H1 (cell line): ENCODE measurements around the gene STRN4.

Experiments used
- CBX8 ChIP-seq: fragments of 300-800, 300-1000 bp; sonication (generic); IDR thresholded peaks from 2 replicates; pipeline ENCODE4 v1.7.1; 2016; ENCODE audit warnings: low read depth, low read length, borderline replicate concordance
- CHD1 ChIP-seq: IDR thresholded peaks from 2 replicates; pipeline ENCODE4 v1.6.1; 2012; ENCODE audit warnings: low read depth, low read length, improper control_type of control experiment
- CTCF ChIP-seq, 3 experiments: IDR thresholded peaks; 1 replicate in 2 of 3; 2 replicates in 1 of 3; pipeline versions ENCODE4 v1.5.1 to v1.6.1; 2011; ENCODE audit warnings: low read length in 3 of 3, mild to moderate bottlenecking in 3 of 3, inconsistent platforms in 2 of 3, low read depth in 1 of 3, moderate library complexity in 1 of 3; ENCODE audit not compliant: insufficient read depth in 1 of 3; ENCODE audit errors: control extremely low read depth in 1 of 3
- EP300 ChIP-seq, 2 experiments: IDR thresholded peaks; 1 replicate in 1 of 2; 2 replicates in 1 of 2; pipeline ENCODE4 v1.6.1; 2011 to 2012; ENCODE audit warnings: low read depth in 2 of 2, low read length in 2 of 2, mild to moderate bottlenecking in 2 of 2, borderline replicate concordance in 1 of 2, inconsistent platforms in 1 of 2, moderate library complexity in 1 of 2
- MAFK ChIP-seq: IDR thresholded peaks from 2 replicates; pipeline ENCODE4 v1.6.1; 2012; ENCODE audit warnings: low read depth, mild to moderate bottlenecking, improper control_type of control experiment, low read length
- POLR2A ChIP-seq, 2 experiments: IDR thresholded peaks; 1 replicate in 1 of 2; 2 replicates in 1 of 2; pipeline ENCODE4 v1.6.1; 2011; ENCODE audit warnings: low read depth in 2 of 2, low read length in 2 of 2, mild to moderate bottlenecking in 2 of 2; ENCODE audit errors: control extremely low read depth in 1 of 2
- POLR2AphosphoS5 ChIP-seq: IDR thresholded peaks from 2 replicates; pipeline ENCODE4 v1.6.1; 2011; ENCODE audit warnings: low read depth, low read length
- RXRA ChIP-seq: IDR thresholded peaks from 2 replicates; pipeline ENCODE4 v1.6.1; 2011; ENCODE audit warnings: low read depth, mild to moderate bottlenecking, low read length, moderate library complexity; ENCODE audit not compliant: insufficient read depth
- SUZ12 ChIP-seq: fragments of 200-600 bp; sonication (generic); IDR thresholded peaks from 2 replicates; pipeline ENCODE4 v1.6.1; 2012; ENCODE audit warnings: mild to moderate bottlenecking, inconsistent platforms, low read length, moderate library complexity, mixed read lengths
- ZNF274 ChIP-seq: IDR thresholded peaks from 2 replicates; pipeline ENCODE4 v1.7.0; 2012; ENCODE audit warnings: low read length, borderline replicate concordance; ENCODE audit errors: extremely low read depth
- TF ChIP-seq, protein P1 (sequence below): IDR thresholded peaks from 2 replicates; pipeline ENCODE4 v1.6.1; 2012; ENCODE audit warnings: inconsistent platforms

GRCh38 chr19:46744005-46744691 lies 2.1 kb downstream of the STRN4 start:
- TF ChIP-seq EP300 (IDR thresholded peaks at IDR 0.05; ENCODE audit: borderline replicate concordance in 1 of 2, low read depth in 2 of 2, low read length in 2 of 2), result no peak
- no peak for TF ChIP-seq POLR2AphosphoS5
- TF ChIP-seq, protein P1, sequence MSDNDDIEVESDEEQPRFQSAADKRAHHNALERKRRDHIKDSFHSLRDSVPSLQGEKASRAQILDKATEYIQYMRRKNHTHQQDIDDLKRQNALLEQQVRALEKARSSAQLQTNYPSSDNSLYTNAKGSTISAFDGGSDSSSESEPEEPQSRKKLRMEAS, result no peak
- TF ChIP-seq POLR2A (IDR thresholded peaks at IDR 0.05; ENCODE audit: control extremely low read depth in 1 of 2, low read depth in 2 of 2, low read length in 2 of 2), result no peak
- no peak for TF ChIP-seq ZNF274
- no peak for TF ChIP-seq CBX8
- no peak for TF ChIP-seq MAFK
- TF ChIP-seq SUZ12, result no peak
- TF ChIP-seq RXRA, result no peak
- TF ChIP-seq CHD1, result no peak
- no peak for TF ChIP-seq CTCF (IDR thresholded peaks at IDR 0.05; ENCODE audit: control extremely low read depth in 1 of 3, insufficient read depth in 1 of 3, low read depth in 1 of 3, low read length in 3 of 3)
